ENCODE results near the gene FBXL3. TPM values are rescaled to one million over a fixed set of nuclear protein-coding genes. Genes with fewer than 3 reads are reported as not detected.

The FBXL3 gene
- total and polyA plus RNA-seq, 2 experiments from 2014 or later: 5.0 to 14.6 TPM

GRCh38 chr13:77034881-77035280 is 7.9 kb upstream of the FBXL3 start (continued):
- no peak for TF ChIP-seq ZNF462 (CRISPR knock-in tag; IDR thresholded peaks at IDR 0.05)
- no peak for TF ChIP-seq EZH2 (IDR thresholded peaks at IDR 0.05; ENCODE audit: low read depth, unreplicated experiment)
- TF ChIP-seq, protein P1, sequence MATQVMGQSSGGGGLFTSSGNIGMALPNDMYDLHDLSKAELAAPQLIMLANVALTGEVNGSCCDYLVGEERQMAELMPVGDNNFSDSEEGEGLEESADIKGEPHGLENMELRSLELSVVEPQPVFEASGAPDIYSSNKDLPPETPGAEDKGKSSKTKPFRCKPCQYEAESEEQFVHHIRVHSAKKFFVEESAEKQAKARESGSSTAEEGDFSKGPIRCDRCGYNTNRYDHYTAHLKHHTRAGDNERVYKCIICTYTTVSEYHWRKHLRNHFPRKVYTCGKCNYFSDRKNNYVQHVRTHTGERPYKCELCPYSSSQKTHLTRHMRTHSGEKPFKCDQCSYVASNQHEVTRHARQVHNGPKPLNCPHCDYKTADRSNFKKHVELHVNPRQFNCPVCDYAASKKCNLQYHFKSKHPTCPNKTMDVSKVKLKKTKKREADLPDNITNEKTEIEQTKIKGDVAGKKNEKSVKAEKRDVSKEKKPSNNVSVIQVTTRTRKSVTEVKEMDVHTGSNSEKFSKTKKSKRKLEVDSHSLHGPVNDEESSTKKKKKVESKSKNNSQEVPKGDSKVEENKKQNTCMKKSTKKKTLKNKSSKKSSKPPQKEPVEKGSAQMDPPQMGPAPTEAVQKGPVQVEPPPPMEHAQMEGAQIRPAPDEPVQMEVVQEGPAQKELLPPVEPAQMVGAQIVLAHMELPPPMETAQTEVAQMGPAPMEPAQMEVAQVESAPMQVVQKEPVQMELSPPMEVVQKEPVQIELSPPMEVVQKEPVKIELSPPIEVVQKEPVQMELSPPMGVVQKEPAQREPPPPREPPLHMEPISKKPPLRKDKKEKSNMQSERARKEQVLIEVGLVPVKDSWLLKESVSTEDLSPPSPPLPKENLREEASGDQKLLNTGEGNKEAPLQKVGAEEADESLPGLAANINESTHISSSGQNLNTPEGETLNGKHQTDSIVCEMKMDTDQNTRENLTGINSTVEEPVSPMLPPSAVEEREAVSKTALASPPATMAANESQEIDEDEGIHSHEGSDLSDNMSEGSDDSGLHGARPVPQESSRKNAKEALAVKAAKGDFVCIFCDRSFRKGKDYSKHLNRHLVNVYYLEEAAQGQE (IDR thresholded peaks at IDR 0.05; ENCODE audit: unreplicated experiment): no peak
- no peak for TF ChIP-seq STAT1 (IDR thresholded peaks at IDR 0.05; ENCODE audit: unreplicated experiment)
- TF ChIP-seq EZH2phosphoT487 (IDR thresholded peaks at IDR 0.05; ENCODE audit: unreplicated experiment): no peak
